SK-N-SH treated with all-trans-retinoic acid at 6 μM for 48 hours (cell line): ENCODE results near the gene ITGB2.

Experiments
- ARNTL ChIP-seq: fragments of 450-650 bp; formaldehyde crosslinking; IDR thresholded peaks from 2 replicates; pipeline ENCODE4 v1.5.0; 2020; ENCODE audit warnings: low read depth, mild to moderate bottlenecking, moderate library complexity, borderline replicate concordance
- BACH2 ChIP-seq: fragments of 250-450 bp; sonication (Bioruptor Pico); IDR thresholded peaks from 2 replicates; pipeline ENCODE4 v1.9.0; 2021; ENCODE audit warnings: mild to moderate bottlenecking, borderline replicate concordance
- ESRRG ChIP-seq: fragments of 250-450 bp; sonication (Bioruptor Pico); IDR thresholded peaks from 2 replicates; pipeline ENCODE4 v1.6.1; 2021; ENCODE audit warnings: mild to moderate bottlenecking
- RARB ChIP-seq: fragments of 250-450 bp; sonication (Bioruptor Pico); IDR thresholded peaks from 2 replicates; pipeline ENCODE4 v1.8.0; 2021; ENCODE audit warnings: mild to moderate bottlenecking, moderate library complexity
- TCF4 ChIP-seq: fragments of 250-450 bp; sonication (Bioruptor Pico); IDR thresholded peaks from 2 replicates; pipeline ENCODE4 v1.8.0; 2021; ENCODE audit warnings: mild to moderate bottlenecking, moderate library complexity, borderline replicate concordance
- ZC3H10 ChIP-seq: fragments of 250-450 bp; sonication (Bioruptor Pico); IDR thresholded peaks from 2 replicates; pipeline ENCODE4 v1.5.1; 2021; ENCODE audit warnings: mild to moderate bottlenecking, moderate library complexity
- ZFP3 ChIP-seq: fragments of 250-450 bp; sonication (Bioruptor Pico); IDR thresholded peaks from 2 replicates; pipeline ENCODE4 v1.5.0; 2020; ENCODE audit warnings: mild to moderate bottlenecking, moderate library complexity
- ZFP30 ChIP-seq: fragments of 450-650 bp; formaldehyde crosslinking; IDR thresholded peaks from 2 replicates; pipeline ENCODE4 v1.5.0; 2022; ENCODE audit warnings: mild to moderate bottlenecking, moderate library complexity
- TF ChIP-seq, protein P1 (sequence below): fragments of 250-450 bp; sonication (Bioruptor Pico); IDR thresholded peaks from 2 replicates; pipeline ENCODE4 v1.8.0; 2020; ENCODE audit warnings: mild to moderate bottlenecking, moderate library complexity, borderline replicate concordance
- TF ChIP-seq, protein P2 (sequence below): fragments of 250-450 bp; sonication (Bioruptor Pico); IDR thresholded peaks from 2 replicates; pipeline ENCODE4 v1.5.1; 2020; ENCODE audit warnings: low read depth, mild to moderate bottlenecking, moderate library complexity
- TF ChIP-seq, protein P3 (sequence below): fragments of 250-450 bp; sonication (Bioruptor Pico); IDR thresholded peaks from 2 replicates; pipeline ENCODE4 v1.5.0; 2020; ENCODE audit warnings: mild to moderate bottlenecking, moderate library complexity
- TF ChIP-seq, protein P4 (sequence below): fragments of 250-450 bp; sonication (Bioruptor Pico); IDR thresholded peaks from 2 replicates; pipeline ENCODE4 v1.8.0; 2021; ENCODE audit warnings: low read depth, mild to moderate bottlenecking, moderate library complexity, borderline replicate concordance

DNA sequence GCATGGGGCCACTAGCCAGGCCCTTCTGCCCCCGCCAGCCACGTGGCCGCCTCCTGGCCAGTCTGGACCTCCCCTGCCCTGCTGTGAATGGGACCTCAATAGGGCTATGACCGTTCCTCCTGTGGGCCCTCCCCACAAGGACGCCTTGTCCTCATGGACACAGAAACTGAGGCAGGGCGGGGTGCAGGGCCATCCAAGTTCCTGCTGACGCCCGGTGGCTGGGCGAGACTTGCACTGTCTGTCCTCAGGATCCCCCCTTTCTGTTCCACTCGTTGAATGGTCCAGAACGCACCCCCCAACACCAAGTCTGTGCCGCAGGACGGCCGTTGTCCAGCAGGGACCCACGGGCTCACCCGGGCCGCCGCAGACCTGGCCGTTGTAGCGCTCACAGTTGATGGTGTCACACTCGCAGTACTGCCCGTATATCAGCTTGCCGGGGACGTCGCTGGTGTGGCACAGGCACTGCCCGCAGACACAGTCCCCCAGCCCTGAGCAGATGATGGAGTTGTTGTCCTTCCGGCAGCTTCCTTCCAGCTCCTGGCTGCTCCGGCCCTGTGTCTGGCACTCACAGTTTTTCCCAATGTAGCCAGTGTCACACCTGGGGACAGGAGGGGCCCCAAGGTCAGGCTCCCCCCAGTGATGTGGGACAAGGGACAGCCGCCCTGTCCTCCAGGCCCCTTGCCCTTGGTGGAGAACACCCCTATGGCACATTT is 30.9 kb downstream of the ITGB2 start:
- TF ChIP-seq TCF4 (CRISPR knock-in tag): no peak
- TF ChIP-seq ZC3H10 (CRISPR knock-in tag): no peak
- no peak for TF ChIP-seq ZFP30 (CRISPR knock-in tag)
- TF ChIP-seq ARNTL (CRISPR knock-in tag): no peak
- no peak for TF ChIP-seq ESRRG (CRISPR knock-in tag)
- no peak for TF ChIP-seq ZFP3 (CRISPR knock-in tag)
- no peak for TF ChIP-seq BACH2
- TF ChIP-seq, protein P1, sequence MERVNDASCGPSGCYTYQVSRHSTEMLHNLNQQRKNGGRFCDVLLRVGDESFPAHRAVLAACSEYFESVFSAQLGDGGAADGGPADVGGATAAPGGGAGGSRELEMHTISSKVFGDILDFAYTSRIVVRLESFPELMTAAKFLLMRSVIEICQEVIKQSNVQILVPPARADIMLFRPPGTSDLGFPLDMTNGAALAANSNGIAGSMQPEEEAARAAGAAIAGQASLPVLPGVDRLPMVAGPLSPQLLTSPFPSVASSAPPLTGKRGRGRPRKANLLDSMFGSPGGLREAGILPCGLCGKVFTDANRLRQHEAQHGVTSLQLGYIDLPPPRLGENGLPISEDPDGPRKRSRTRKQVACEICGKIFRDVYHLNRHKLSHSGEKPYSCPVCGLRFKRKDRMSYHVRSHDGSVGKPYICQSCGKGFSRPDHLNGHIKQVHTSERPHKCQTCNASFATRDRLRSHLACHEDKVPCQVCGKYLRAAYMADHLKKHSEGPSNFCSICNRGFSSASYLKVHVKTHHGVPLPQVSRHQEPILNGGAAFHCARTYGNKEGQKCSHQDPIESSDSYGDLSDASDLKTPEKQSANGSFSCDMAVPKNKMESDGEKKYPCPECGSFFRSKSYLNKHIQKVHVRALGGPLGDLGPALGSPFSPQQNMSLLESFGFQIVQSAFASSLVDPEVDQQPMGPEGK: no peak
- TF ChIP-seq RARB (CRISPR knock-in tag): no peak
- TF ChIP-seq, protein P2, sequence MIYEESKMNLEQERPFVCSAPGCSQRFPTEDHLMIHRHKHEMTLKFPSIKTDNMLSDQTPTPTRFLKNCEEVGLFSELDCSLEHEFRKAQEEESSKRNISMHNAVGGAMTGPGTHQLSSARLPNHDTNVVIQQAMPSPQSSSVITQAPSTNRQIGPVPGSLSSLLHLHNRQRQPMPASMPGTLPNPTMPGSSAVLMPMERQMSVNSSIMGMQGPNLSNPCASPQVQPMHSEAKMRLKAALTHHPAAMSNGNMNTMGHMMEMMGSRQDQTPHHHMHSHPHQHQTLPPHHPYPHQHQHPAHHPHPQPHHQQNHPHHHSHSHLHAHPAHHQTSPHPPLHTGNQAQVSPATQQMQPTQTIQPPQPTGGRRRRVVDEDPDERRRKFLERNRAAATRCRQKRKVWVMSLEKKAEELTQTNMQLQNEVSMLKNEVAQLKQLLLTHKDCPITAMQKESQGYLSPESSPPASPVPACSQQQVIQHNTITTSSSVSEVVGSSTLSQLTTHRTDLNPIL (CRISPR knock-in tag): no peak
- TF ChIP-seq, protein P3, sequence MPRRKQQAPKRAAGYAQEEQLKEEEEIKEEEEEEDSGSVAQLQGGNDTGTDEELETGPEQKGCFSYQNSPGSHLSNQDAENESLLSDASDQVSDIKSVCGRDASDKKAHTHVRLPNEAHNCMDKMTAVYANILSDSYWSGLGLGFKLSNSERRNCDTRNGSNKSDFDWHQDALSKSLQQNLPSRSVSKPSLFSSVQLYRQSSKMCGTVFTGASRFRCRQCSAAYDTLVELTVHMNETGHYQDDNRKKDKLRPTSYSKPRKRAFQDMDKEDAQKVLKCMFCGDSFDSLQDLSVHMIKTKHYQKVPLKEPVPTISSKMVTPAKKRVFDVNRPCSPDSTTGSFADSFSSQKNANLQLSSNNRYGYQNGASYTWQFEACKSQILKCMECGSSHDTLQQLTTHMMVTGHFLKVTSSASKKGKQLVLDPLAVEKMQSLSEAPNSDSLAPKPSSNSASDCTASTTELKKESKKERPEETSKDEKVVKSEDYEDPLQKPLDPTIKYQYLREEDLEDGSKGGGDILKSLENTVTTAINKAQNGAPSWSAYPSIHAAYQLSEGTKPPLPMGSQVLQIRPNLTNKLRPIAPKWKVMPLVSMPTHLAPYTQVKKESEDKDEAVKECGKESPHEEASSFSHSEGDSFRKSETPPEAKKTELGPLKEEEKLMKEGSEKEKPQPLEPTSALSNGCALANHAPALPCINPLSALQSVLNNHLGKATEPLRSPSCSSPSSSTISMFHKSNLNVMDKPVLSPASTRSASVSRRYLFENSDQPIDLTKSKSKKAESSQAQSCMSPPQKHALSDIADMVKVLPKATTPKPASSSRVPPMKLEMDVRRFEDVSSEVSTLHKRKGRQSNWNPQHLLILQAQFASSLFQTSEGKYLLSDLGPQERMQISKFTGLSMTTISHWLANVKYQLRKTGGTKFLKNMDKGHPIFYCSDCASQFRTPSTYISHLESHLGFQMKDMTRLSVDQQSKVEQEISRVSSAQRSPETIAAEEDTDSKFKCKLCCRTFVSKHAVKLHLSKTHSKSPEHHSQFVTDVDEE (CRISPR knock-in tag): no peak
- TF ChIP-seq, protein P4, sequence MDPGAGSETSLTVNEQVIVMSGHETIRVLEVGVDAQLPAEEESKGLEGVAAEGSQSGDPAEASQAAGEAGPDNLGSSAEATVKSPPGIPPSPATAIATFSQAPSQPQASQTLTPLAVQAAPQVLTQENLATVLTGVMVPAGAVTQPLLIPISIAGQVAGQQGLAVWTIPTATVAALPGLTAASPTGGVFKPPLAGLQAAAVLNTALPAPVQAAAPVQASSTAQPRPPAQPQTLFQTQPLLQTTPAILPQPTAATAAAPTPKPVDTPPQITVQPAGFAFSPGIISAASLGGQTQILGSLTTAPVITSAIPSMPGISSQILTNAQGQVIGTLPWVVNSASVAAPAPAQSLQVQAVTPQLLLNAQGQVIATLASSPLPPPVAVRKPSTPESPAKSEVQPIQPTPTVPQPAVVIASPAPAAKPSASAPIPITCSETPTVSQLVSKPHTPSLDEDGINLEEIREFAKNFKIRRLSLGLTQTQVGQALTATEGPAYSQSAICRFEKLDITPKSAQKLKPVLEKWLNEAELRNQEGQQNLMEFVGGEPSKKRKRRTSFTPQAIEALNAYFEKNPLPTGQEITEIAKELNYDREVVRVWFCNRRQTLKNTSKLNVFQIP: no peak
